Body of pancreas (tissue), 4 donors: ENCODE measurements around the gene NKIRAS2. TPM values are rescaled to one million over a fixed set of nuclear protein-coding genes. Genes with fewer than 3 reads are reported as not detected.

Source experiments
- ATAC-seq: fragments of 150-250 bp; one replicate; pipeline ENCODE4 v1.9.1; 2016
- DNase-seq, 4 donors: peaks; one replicate each; pipeline ENCODE4 v3.0.0-alpha.2; 2019
- H3K27ac ChIP-seq, 4 donors: fragments of 200-600 bp; sonication (generic); 1 replicate in 3 of 4; 2 replicates in 1 of 4; pipeline versions ENCODE4 v1.5.1 to v1.6.1; 2016 to 2019; ENCODE audit warnings: mild to moderate bottlenecking in 1 of 4, mixed read lengths in 1 of 4, moderate library complexity in 1 of 4
- H3K27me3 ChIP-seq, 2 donors: fragments of 200-600 bp; sonication (generic); one replicate each; pipeline ENCODE4 v1.6.0; 2016; ENCODE audit warnings: mild to moderate bottlenecking in 1 of 2
- H3K36me3 ChIP-seq, 2 donors: fragments of 200-600 bp; sonication (generic); replicated peaks in 1 of 2; 2 replicates each; pipeline ENCODE4 v1.5.1; 2016; ENCODE audit warnings: low read depth in 2 of 2; ENCODE audit not compliant: insufficient read depth in 1 of 2
- H3K4me1 ChIP-seq: fragments of 200-600 bp; sonication (generic); one replicate; pipeline ENCODE4 v1.6.0; 2016
- H3K4me3 ChIP-seq, 2 donors: fragments of 200-600 bp; sonication (generic); 1 replicate in 1 of 2; 2 replicates in 1 of 2; pipeline ENCODE4 v1.5.1; 2016 to 2019
- H3K9me3 ChIP-seq, 3 donors: fragments of 200-600 bp; sonication (generic); 1 replicate in 2 of 3; 2 replicates in 1 of 3; pipeline ENCODE4 v1.5.1; 2016
- CTCF ChIP-seq, 7 experiments: fragments of 450-650 bp in 4 of 7; fragments of 200-600 bp in 3 of 7; sonication (generic) in 3 of 7; IDR thresholded peaks; one replicate each; pipeline ENCODE4 v1.5.1; 2016 to 2019; ENCODE audit warnings: antibody characterized with exemption in 7 of 7
- POLR2A ChIP-seq, 3 donors: fragments of 450-650 bp; IDR thresholded peaks; one replicate each; pipeline ENCODE4 v1.6.1; 2016; ENCODE audit warnings: antibody characterized with exemption in 3 of 3, mild to moderate bottlenecking in 2 of 3
- WGBS, 2 donors: methylation state at CpG; one replicate each; pipeline ENCODE4 v1.1.5; 2017; 5-methylcytosine and 5-hydroxymethylcytosine counted together
- intact Hi-C: fragments of 100-400 bp; cut with DNase I; formaldehyde crosslinking; loops from one replicate; pipeline ENCODE4 v1.15.1; 2023
- total RNA-seq, 2 donors: library from RNA; depleted of rRNA; stranded (reverse); fragments of >200 nt; gene quantifications; one replicate each; pipeline ENCODE4 v1.1.0, GENCODE V29; 2016

NKIRAS2 gene
- total RNA-seq, 2 donors from 2014 or later, result 17.1 to 19.2 TPM

- no peak for TF ChIP-seq CTCF (IDR thresholded peaks at IDR 0.05)
- TF ChIP-seq POLR2A (IDR thresholded peaks at IDR 0.05), result no peak
- WGBS, 2 donors, result 95% methylated on average over 3 to 10 of the region's 10 CpGs
- H3K9me3 ChIP-seq, result no peaks in the 10 kb centered on the region
- intact Hi-C loops, result no loop called here
- DNase-seq, result no peak
- H3K4me1 ChIP-seq, result peaks cover 15% of the 10 kb centered on the region
- no peak overlapping the region for H3K4me3 ChIP-seq
- no peak for ATAC-seq
- no peaks in the 10 kb centered on the region for H3K27me3 ChIP-seq
- no peak overlapping the region for H3K27ac ChIP-seq
- no peaks in the 10 kb centered on the region for H3K36me3 ChIP-seq
These were observed 20.9 kb downstream of the NKIRAS2 start for GRCh38 chr17:42040818-42041217.

GRCh38 chr17:42041619-42042018 is 21.7 kb downstream of the NKIRAS2 start:
- Histone ChIP-seq H3K4me1 (peaks cover 15% of the 10 kb centered on the region), H3K9me3 (no peaks in the 10 kb centered on the region), H3K36me3 (no peaks in the 10 kb centered on the region), H3K27ac (no peak overlapping the region), H3K27me3 (no peaks in the 10 kb centered on the region), H3K4me3 (no peak overlapping the region)
- intact Hi-C loops, result no loop called here
- TF ChIP-seq POLR2A (IDR thresholded peaks at IDR 0.05) (no peak), CTCF (IDR thresholded peaks at IDR 0.05) (no peak)
- no peak for ATAC-seq
- DNase-seq, result no peak

DNA sequence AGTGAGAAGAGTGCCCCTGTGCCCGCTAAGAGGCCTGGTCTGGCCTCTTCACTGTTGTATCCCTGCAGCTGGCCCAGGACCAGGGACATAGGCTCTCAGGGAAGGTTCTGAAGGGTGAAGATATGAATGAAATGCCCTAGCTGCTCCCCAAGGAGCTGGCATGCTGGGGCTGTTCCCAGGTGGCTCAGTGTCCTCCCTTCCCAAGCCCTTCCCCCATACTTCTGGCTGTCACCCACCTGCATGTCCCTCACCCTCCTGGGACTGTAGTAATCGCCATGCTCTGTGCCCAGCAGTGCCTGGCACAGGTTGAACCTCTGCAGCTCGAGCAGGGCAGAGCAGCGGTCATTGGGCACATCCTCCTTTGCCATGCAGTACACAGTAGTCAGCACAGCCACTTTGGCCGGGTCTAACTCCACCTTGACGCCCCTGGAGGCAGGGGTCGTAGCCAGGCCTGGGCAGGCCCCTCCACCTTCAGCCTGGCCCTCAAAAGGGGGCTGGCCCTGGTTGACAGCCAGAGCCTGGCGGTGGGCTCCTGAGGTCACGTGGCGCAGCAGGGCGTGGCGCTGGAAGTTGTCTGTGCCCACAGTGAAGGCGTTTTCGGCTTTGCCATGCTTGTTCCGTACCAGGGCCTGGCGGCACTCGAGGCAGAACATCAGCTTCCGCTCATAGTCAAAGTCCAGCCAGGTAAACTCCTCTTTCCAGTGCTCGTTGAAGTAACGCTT is 22.9 kb downstream of the NKIRAS2 start:
- peak; percentile 90 for ATAC-seq
- intact Hi-C loops, result no loop called here
- peaks cover 15% of the 10 kb centered on the region for H3K4me1 ChIP-seq
- peak; percentile 69 to 86 (median 83) for DNase-seq
- no peaks in the 10 kb centered on the region for H3K36me3 ChIP-seq
- WGBS, 2 donors, result 81 to 86% methylated on average over 14 to 20 of the region's 20 CpGs
- H3K9me3 ChIP-seq, result no peaks in the 10 kb centered on the region
- peak overlapping the region in 2 of 4 donors; percentile 3 to 37 for H3K27ac ChIP-seq
- no peak for TF ChIP-seq POLR2A (IDR thresholded peaks at IDR 0.05)
- no peak for TF ChIP-seq CTCF (IDR thresholded peaks at IDR 0.05)
- H3K27me3 ChIP-seq, result no peaks in the 10 kb centered on the region
- H3K4me3 ChIP-seq, result no peak overlapping the region

DNA sequence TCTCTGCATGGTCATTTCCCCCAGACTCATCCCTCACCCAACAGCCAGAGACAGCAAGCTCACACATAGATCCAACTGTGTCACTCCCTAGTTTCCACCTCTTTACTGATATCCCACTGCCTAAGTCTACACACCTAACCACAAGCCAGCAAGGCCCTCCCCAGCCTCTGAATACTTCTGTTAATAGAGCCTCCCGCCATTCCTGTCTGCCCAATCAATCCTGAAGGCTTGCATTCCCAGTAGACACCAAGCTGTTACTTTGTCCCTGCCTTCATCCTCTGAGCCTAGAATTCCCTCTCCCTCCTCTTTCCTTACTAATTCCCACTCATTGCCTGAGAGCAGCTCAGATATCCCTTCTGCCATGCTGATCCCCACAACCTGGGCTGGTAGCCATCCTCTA is 25.8 kb downstream of the NKIRAS2 start:
- DNase-seq (no peak), ATAC-seq (no peak)
- H3K27me3 ChIP-seq, result no peaks in the 10 kb centered on the region
- H3K36me3 ChIP-seq, result no peaks in the 10 kb centered on the region
- H3K9me3 ChIP-seq, result no peaks in the 10 kb centered on the region
- H3K4me3 ChIP-seq, result no peak overlapping the region
- TF ChIP-seq POLR2A (IDR thresholded peaks at IDR 0.05), result no peak
- no peak for TF ChIP-seq CTCF (IDR thresholded peaks at IDR 0.05)
- WGBS, 2 donors, result 96 to 100% methylated on average over 1 of the region's 1 CpG
- no peak overlapping the region for H3K27ac ChIP-seq
- intact Hi-C loops, result no loop called here
- peaks cover 32% of the 10 kb centered on the region for H3K4me1 ChIP-seq

- Histone ChIP-seq H3K27me3 (no peaks in the 10 kb centered on the region), H3K27ac (no peak overlapping the region), H3K9me3 (no peaks in the 10 kb centered on the region), H3K36me3 (no peaks in the 10 kb centered on the region), H3K4me3 (no peak overlapping the region), H3K4me1 (peaks cover 34% of the 10 kb centered on the region)
- intact Hi-C loops, result no loop called here
- no peak for DNase-seq
- ATAC-seq, result no peak
- WGBS, 2 donors, result 87% methylated on average over 12 of the region's 12 CpGs
- TF ChIP-seq CTCF (IDR thresholded peaks at IDR 0.05) (no peak), POLR2A (IDR thresholded peaks at IDR 0.05) (no peak)
These were observed 27.5 kb downstream of the NKIRAS2 start for GRCh38 chr17:42047343-42047742.
